ENCODE results near the gene NBEA. TPM values are rescaled to one million over a fixed set of nuclear protein-coding genes. Genes with fewer than 3 reads are reported as not detected.

NBEA gene
- polyA plus RNA-seq, 1 experiment = 1.3 TPM

- DNase-seq (ENCODE audit: low read depth, low spot score) = no peak
- CTCF ChIA-PET = interaction anchor here (0.5 to 0.9 kb wide), 2 partner anchors 32 to 372 kb away, joined by 3 to 5 read pairs; no protein-coding TSS in a partner anchor
- Histone ChIP-seq H3K27me3 (ENCODE audit: control insufficient read depth, insufficient read depth, low read length) (no peaks in the 10 kb centered on the region), H3K9me3 (ENCODE audit: control insufficient read depth, insufficient read depth, low read length) (no peaks in the 10 kb centered on the region), H3K4me3 (ENCODE audit: low read depth, low read length) (no peak overlapping the region), H3K27ac (ENCODE audit: low read depth, low read length) (no peak overlapping the region)
- POLR2A ChIA-PET = no interaction called here
- TF ChIP-seq, protein P1, sequence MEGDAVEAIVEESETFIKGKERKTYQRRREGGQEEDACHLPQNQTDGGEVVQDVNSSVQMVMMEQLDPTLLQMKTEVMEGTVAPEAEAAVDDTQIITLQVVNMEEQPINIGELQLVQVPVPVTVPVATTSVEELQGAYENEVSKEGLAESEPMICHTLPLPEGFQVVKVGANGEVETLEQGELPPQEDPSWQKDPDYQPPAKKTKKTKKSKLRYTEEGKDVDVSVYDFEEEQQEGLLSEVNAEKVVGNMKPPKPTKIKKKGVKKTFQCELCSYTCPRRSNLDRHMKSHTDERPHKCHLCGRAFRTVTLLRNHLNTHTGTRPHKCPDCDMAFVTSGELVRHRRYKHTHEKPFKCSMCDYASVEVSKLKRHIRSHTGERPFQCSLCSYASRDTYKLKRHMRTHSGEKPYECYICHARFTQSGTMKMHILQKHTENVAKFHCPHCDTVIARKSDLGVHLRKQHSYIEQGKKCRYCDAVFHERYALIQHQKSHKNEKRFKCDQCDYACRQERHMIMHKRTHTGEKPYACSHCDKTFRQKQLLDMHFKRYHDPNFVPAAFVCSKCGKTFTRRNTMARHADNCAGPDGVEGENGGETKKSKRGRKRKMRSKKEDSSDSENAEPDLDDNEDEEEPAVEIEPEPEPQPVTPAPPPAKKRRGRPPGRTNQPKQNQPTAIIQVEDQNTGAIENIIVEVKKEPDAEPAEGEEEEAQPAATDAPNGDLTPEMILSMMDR (IDR thresholded peaks at IDR 0.05; ENCODE audit: low read depth, low read length) = no peak
These were observed 656.8 kb downstream of the NBEA start for GRCh38 chr13:35598790-35599369.

- Histone ChIP-seq H3K27me3 (ENCODE audit: control insufficient read depth, insufficient read depth, low read length) (no peaks in the 10 kb centered on the region), H3K9me3 (ENCODE audit: control insufficient read depth, insufficient read depth, low read length) (no peaks in the 10 kb centered on the region), H3K27ac (ENCODE audit: low read depth, low read length) (no peak overlapping the region), H3K4me3 (ENCODE audit: low read depth, low read length) (no peak overlapping the region)
- CTCF ChIA-PET = interaction anchor here (0.5 to 1.8 kb wide), 3 partner anchors 32 to 372 kb away, joined by 3 to 7 read pairs (median 5); no protein-coding TSS in a partner anchor
- POLR2A ChIA-PET = no interaction called here
- TF ChIP-seq, protein P1 (IDR thresholded peaks at IDR 0.05; ENCODE audit: low read depth, low read length) = no peak
- no peak for DNase-seq (ENCODE audit: low read depth, low spot score)
These were observed 657.3 kb downstream of the NBEA start for GRCh38 chr13:35599384-35599783.

- POLR2A ChIA-PET = no interaction called here
- TF ChIP-seq, protein P1 (IDR thresholded peaks at IDR 0.05; ENCODE audit: low read depth, low read length) = no peak
- CTCF ChIA-PET = interaction anchor here (1.8 kb wide), 1 partner anchor 31 kb away, joined by 7 read pairs; no protein-coding TSS in a partner anchor
These were observed 658.1 kb downstream of the NBEA start for GRCh38 chr13:35600137-35600536.

DNA sequence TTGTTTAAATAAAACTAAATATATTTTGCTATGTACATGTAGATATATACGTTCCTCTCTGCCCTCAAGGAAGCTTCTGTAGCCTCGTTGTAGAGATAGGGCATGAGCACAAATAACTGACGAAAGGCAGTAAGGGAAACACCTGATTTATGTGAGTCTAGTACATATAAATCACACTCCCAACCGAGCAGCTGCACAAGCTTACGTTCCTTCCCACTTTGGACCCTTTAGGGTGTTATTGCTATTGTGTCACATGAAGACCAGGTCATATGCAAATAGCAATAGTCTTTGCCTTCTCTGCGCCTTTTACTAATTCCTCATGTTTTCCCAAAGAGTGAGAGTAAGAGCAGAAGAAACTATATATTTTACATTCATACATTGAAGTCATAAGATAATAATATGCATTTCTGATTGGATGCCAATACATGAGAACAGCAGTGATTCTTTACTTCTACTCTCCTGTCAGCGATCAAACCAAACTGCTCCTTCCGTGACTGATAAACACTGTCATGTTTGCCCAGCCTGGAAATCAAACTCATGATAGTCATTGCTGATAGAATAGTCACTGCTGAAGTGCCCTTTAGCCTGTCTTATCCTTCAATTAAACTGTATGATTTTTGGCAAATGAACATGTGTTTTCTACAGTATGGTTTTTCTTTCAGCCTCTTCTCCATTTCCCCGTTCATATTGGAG is 661.7 kb downstream of the NBEA start:
- CTCF ChIA-PET = no interaction called here
- Histone ChIP-seq H3K27me3 (ENCODE audit: control insufficient read depth, insufficient read depth, low read length) (no peaks in the 10 kb centered on the region), H3K4me3 (ENCODE audit: low read depth, low read length) (no peak overlapping the region), H3K27ac (ENCODE audit: low read depth, low read length) (no peak overlapping the region), H3K9me3 (ENCODE audit: control insufficient read depth, insufficient read depth, low read length) (no peaks in the 10 kb centered on the region)
- POLR2A ChIA-PET = no interaction called here
- no peak for DNase-seq (ENCODE audit: low read depth, low spot score)
- TF ChIP-seq, protein P1 (IDR thresholded peaks at IDR 0.05; ENCODE audit: low read depth, low read length) = no peak

More at GRCh38 chr13:35600137-35600536, 658.1 kb downstream of the NBEA start:
- H3K4me3 ChIP-seq (ENCODE audit: low read depth, low read length) = no peak overlapping the region
- no peaks in the 10 kb centered on the region for H3K27me3 ChIP-seq (ENCODE audit: control insufficient read depth, insufficient read depth, low read length)
- H3K27ac ChIP-seq (ENCODE audit: low read depth, low read length) = no peak overlapping the region
- no peaks in the 10 kb centered on the region for H3K9me3 ChIP-seq (ENCODE audit: control insufficient read depth, insufficient read depth, low read length)
- DNase-seq (ENCODE audit: low read depth, low spot score) = no peak

DNA sequence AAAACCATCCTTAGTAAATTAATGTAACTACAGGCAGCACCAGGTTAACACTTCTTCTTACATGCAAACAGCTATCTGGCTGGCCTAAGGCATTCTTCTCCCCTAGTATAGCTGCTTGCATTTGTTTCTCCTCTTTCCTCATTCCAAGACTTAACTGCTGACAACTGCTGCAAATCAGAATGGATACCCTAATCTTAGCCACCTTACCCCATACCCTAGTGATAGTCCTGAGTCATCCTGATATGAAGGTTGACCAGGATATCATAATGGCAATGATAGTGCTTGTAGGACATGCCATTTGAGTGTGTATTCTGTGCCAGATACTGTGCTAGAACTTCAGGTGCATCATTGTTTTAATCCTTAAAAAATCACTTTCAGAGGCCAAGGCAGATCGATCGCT is 672.6 kb downstream of the NBEA start:
- Histone ChIP-seq H3K9me3 (ENCODE audit: control insufficient read depth, insufficient read depth, low read length) (no peaks in the 10 kb centered on the region), H3K4me3 (ENCODE audit: low read depth, low read length) (no peak overlapping the region), H3K27ac (ENCODE audit: low read depth, low read length) (no peak overlapping the region), H3K27me3 (ENCODE audit: control insufficient read depth, insufficient read depth, low read length) (no peaks in the 10 kb centered on the region)
- DNase-seq (ENCODE audit: low read depth, low spot score) = no peak
- POLR2A ChIA-PET = no interaction called here
- TF ChIP-seq, protein P1 (IDR thresholded peaks at IDR 0.05; ENCODE audit: low read depth, low read length) = no peak
- CTCF ChIA-PET = interaction anchor here (0.8 kb wide), 1 partner anchor 17 kb away, joined by 3 read pairs; no protein-coding TSS in a partner anchor

All from AG04450 (cell line).